ENCODE measurements around the gene TMEM232. TPM values are rescaled to one million over a fixed set of nuclear protein-coding genes. Genes with fewer than 3 reads are reported as not detected.
A peak's percentile ranks its signal among the peaks of the same experiment; 100 is the strongest.

Gene TMEM232
- total RNA-seq, 1 donor from 2014 or later, result 6.1 TPM

DNA sequence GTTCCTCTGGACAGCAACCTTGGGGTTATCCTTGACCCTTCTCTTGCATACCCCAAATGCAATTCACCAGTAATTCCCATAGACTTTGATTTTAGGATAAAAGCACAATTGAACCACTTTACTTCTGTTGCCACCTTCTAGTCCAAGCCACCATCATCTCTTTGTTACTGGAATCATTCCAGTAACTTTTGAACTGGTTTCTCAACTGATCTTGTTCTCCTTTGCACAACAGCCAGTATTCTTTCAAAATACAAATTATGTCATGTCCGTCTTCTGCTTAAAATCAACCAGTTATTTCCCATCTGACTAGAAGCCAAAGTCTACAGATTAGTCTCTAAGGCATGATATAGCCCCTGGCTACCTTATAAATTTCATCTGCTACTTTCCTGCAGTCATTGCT lies 33.7 kb upstream of the TMEM232 start:
- TF ChIP-seq, protein P1, sequence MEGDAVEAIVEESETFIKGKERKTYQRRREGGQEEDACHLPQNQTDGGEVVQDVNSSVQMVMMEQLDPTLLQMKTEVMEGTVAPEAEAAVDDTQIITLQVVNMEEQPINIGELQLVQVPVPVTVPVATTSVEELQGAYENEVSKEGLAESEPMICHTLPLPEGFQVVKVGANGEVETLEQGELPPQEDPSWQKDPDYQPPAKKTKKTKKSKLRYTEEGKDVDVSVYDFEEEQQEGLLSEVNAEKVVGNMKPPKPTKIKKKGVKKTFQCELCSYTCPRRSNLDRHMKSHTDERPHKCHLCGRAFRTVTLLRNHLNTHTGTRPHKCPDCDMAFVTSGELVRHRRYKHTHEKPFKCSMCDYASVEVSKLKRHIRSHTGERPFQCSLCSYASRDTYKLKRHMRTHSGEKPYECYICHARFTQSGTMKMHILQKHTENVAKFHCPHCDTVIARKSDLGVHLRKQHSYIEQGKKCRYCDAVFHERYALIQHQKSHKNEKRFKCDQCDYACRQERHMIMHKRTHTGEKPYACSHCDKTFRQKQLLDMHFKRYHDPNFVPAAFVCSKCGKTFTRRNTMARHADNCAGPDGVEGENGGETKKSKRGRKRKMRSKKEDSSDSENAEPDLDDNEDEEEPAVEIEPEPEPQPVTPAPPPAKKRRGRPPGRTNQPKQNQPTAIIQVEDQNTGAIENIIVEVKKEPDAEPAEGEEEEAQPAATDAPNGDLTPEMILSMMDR (conservative IDR thresholded peaks at IDR 0.05), result no peak
- Mint-ChIP-seq H3K27ac (ENCODE audit: unreplicated experiment) (no peak overlapping the region), H3K4me3 (no peak overlapping the region), H3K27me3 (ENCODE audit: low read depth) (no peaks in the 10 kb centered on the region), H3K36me3 (ENCODE audit: low read depth) (no peaks in the 10 kb centered on the region), H3K9me3 (no peaks in the 10 kb centered on the region), H3K4me1 (no peaks in the 10 kb centered on the region)
- no peak for DNase-seq (ENCODE audit: low read depth, low spot score)

DNA sequence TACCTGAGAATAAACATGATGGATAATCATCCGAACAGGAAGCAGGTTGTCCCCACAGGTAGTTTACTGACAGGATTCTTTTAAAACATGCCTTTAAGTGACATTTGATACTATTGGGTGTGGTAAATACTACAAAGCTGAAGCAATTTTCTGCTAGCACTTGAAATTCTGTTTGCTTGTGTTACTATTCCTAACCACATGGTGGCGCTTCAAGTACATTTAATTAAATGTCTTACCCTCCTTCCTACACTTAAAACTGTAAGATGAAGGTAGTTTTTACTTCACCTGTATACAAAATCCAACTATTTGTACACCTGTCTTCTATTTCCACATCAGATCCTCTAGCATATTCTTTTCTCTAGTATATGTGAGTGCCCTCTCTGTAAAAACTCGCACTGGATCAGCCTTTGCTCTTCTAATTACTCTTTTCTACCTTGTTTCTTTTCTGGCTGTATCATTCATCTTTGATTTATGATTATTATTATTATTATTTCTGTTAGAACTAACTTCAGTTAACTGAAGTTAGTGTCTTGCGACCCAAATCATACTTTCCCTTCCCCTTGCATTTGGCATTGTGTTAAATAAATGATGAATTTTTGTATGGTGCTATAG lies 30.8 kb upstream of the TMEM232 start:
- no peaks in the 10 kb centered on the region for H3K4me1 Mint-ChIP-seq

DNA sequence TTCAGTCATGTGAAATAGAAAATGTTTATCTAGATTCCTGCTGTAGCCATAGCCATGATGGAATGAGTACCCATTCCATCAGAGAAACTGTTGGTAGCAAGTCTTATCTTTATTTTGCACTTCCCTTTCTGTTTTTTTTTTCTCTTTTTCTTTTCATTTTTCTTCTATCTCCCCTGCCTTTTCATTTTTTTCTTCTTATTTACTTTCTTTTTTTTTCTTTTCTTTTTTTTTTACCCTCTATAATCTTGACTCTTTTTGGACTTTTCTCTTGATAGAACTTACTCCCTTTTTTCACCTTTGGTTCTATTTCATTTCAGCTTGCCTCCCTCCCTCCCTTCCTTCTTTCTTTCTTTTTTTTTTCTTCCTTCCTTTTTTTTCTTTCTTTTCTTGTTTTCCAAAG lies 27.7 kb upstream of the TMEM232 start:
- TF ChIP-seq, protein P1 (conservative IDR thresholded peaks at IDR 0.05), result no peak
- Mint-ChIP-seq H3K27ac (ENCODE audit: unreplicated experiment) (no peak overlapping the region), H3K9me3 (no peaks in the 10 kb centered on the region), H3K4me3 (no peak overlapping the region), H3K4me1 (no peaks in the 10 kb centered on the region), H3K27me3 (ENCODE audit: low read depth) (no peaks in the 10 kb centered on the region), H3K36me3 (ENCODE audit: low read depth) (no peaks in the 10 kb centered on the region)
- DNase-seq (ENCODE audit: low read depth, low spot score), result no peak

More for the DNA sequence above, 30.8 kb upstream of the TMEM232 start:
- Mint-ChIP-seq H3K4me3 (no peak overlapping the region), H3K9me3 (no peaks in the 10 kb centered on the region), H3K27me3 (ENCODE audit: low read depth) (no peaks in the 10 kb centered on the region), H3K27ac (ENCODE audit: unreplicated experiment) (no peak overlapping the region), H3K36me3 (ENCODE audit: low read depth) (no peaks in the 10 kb centered on the region)
- peak; percentile 20 for DNase-seq (ENCODE audit: low read depth, low spot score)
- TF ChIP-seq, protein P1 (conservative IDR thresholded peaks at IDR 0.05), result peak; percentile 82

DNA sequence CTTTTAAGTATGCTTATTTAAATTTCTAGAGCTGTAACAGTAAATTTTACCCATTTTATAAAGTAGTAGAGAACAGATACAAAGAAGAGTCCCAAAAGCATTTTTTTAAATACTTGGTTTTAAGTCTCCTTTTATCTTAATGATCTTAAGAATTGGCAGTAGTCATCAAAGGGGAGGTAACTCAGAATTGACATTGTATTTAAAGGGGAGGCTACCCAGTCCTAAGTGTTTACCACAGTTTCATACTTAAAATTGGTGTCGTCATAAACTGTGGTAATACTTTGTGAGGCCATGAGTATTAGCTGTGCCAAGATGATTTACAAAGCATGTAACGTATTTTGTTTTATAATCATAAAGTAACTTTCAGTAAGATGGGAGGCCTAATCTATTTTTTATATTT lies 27.1 kb upstream of the TMEM232 start:
- no peak for DNase-seq (ENCODE audit: low read depth, low spot score)
- no peaks in the 10 kb centered on the region for H3K4me1 Mint-ChIP-seq
- TF ChIP-seq, protein P1 (conservative IDR thresholded peaks at IDR 0.05), result no peak
- no peak overlapping the region for H3K4me3 Mint-ChIP-seq
- no peak overlapping the region for H3K27ac Mint-ChIP-seq (ENCODE audit: unreplicated experiment)
- peaks cover 2% of the 10 kb centered on the region for H3K36me3 Mint-ChIP-seq (ENCODE audit: low read depth)
- H3K27me3 Mint-ChIP-seq (ENCODE audit: low read depth), result no peaks in the 10 kb centered on the region
- H3K9me3 Mint-ChIP-seq, result no peaks in the 10 kb centered on the region

DNA sequence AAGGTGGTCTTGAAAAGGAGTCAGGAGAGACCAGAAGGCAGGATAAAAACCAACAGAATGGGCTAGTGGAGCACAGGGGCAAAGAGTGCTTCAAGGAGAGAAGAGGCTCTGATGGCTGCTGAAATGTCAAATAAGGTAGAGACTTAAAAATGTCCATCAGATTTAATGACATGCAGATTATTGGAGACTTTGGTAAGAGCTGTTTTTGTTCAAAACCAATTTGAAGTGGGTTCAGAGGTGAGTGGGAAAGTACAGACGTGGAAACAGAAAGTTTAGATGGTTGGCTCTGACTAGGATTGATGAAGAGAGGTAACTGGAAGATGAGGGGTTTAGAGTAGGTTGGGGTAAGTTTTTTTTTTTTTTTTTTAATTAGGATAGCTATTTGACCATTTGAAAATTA lies 26.5 kb upstream of the TMEM232 start:
- no peaks in the 10 kb centered on the region for H3K9me3 Mint-ChIP-seq
- H3K4me3 Mint-ChIP-seq, result no peak overlapping the region
- no peaks in the 10 kb centered on the region for H3K27me3 Mint-ChIP-seq (ENCODE audit: low read depth)
- TF ChIP-seq, protein P1 (conservative IDR thresholded peaks at IDR 0.05), result no peak
- no peak overlapping the region for H3K27ac Mint-ChIP-seq (ENCODE audit: unreplicated experiment)
- H3K36me3 Mint-ChIP-seq (ENCODE audit: low read depth), result peaks cover 2% of the 10 kb centered on the region
- DNase-seq (ENCODE audit: low read depth, low spot score), result no peak
- H3K4me1 Mint-ChIP-seq, result no peaks in the 10 kb centered on the region

Measured in neural crest cell (in vitro differentiated cells).